ENCODE results near the gene ALDH1L1. TPM values are rescaled to one million over a fixed set of nuclear protein-coding genes. Genes with fewer than 3 reads are reported as not detected.

ALDH1L1 gene
- total and polyA plus RNA-seq, 2 of the 13 experiments (the other 11 are each of a cell fraction or from before 2014, with no cell fraction given) = 11.2 to 28.7 TPM

DNA sequence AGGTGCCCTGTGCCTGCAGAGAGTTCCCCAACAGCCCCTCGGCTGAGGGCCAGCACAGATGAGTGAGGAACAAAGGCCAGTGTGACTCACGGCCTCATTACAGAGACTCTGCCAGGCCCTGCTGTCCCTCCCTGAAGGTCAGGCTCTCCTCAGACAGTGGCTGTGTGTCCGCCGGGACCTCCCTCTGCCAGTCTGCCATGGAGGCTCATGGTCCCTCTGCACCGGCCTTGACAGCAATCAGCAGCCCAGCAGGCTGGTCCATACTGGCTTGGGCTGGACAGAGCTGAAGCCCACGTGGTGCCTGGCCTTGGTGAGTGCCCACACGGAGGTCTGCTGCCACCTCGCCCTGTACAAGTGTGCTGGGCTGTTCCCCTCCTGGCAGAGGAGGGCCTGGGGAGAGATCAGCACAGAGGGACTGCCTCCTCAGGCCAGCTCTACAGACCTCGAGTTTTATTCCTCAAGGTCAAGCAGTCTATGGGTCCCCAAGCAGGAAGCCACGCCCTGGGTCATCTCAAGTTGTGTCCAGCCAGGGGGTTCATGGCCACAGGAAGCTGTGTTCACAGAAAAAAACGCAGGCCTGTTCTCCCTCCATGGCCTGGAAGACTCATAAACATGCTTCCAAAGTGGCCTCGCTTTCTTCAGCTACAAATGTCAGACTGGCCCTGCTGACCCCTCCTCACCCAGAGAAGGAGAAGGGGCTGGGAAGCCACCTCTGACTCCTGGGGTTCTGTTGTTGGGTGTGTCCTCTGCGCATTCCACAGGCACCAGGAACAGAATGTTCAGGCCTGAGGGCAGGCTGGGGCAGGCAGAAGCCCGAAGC lies 123.5 kb downstream of the ALDH1L1 start (continued):
- TF ChIP-seq ZHX2 (IDR thresholded peaks at IDR 0.05; ENCODE audit: low read depth) = no peak
- no peak for TF ChIP-seq ZHX2 (CRISPR knock-in tag; IDR thresholded peaks at IDR 0.05; ENCODE audit: borderline replicate concordance)
- TF ChIP-seq, protein P1, sequence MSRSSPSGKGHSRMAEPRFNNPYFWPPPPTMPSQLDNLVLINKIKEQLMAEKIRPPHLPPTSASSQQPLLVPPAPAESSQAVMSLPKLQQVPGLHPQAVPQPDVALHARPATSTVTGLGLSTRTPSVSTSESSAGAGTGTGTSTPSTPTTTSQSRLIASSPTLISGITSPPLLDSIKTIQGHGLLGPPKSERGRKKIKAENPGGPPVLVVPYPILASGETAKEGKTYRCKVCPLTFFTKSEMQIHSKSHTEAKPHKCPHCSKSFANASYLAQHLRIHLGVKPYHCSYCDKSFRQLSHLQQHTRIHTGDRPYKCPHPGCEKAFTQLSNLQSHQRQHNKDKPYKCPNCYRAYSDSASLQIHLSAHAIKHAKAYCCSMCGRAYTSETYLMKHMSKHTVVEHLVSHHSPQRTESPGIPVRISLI (CRISPR knock-in tag; IDR thresholded peaks at IDR 0.05; ENCODE audit: borderline replicate concordance) = 0 out of 2 replicates have a peak, but pooled peaks have one; percentile 32
- TF ChIP-seq REL (CRISPR knock-in tag; conservative IDR thresholded peaks at IDR 0.05) = no peak
- TF ChIP-seq, protein P2, sequence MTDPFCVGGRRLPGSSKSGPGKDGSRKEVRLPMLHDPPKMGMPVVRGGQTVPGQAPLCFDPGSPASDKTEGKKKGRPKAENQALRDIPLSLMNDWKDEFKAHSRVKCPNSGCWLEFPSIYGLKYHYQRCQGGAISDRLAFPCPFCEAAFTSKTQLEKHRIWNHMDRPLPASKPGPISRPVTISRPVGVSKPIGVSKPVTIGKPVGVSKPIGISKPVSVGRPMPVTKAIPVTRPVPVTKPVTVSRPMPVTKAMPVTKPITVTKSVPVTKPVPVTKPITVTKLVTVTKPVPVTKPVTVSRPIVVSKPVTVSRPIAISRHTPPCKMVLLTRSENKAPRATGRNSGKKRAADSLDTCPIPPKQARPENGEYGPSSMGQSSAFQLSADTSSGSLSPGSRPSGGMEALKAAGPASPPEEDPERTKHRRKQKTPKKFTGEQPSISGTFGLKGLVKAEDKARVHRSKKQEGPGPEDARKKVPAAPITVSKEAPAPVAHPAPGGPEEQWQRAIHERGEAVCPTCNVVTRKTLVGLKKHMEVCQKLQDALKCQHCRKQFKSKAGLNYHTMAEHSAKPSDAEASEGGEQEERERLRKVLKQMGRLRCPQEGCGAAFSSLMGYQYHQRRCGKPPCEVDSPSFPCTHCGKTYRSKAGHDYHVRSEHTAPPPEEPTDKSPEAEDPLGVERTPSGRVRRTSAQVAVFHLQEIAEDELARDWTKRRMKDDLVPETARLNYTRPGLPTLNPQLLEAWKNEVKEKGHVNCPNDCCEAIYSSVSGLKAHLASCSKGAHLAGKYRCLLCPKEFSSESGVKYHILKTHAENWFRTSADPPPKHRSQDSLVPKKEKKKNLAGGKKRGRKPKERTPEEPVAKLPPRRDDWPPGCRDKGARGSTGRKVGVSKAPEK (CRISPR knock-in tag; IDR thresholded peaks at IDR 0.05; ENCODE audit: borderline replicate concordance) = no peak
- TF ChIP-seq SMARCE1 (IDR thresholded peaks at IDR 0.05; ENCODE audit: borderline replicate concordance) = no peak
- TF ChIP-seq ASH2L (IDR thresholded peaks at IDR 0.05; ENCODE audit: insufficient read length, low read depth, low read length) = no peak
- no peak for TF ChIP-seq SP140L (CRISPR knock-in tag; IDR thresholded peaks at IDR 0.05; ENCODE audit: borderline replicate concordance)
- TF ChIP-seq STAG1 (CRISPR knock-in tag; IDR thresholded peaks at IDR 0.05) = peak; percentile 15; the same call in 1 of the 2 replicates
- TF ChIP-seq BRCA1 (CRISPR knock-in tag; IDR thresholded peaks at IDR 0.05) = no peak
- TF ChIP-seq, protein P3, sequence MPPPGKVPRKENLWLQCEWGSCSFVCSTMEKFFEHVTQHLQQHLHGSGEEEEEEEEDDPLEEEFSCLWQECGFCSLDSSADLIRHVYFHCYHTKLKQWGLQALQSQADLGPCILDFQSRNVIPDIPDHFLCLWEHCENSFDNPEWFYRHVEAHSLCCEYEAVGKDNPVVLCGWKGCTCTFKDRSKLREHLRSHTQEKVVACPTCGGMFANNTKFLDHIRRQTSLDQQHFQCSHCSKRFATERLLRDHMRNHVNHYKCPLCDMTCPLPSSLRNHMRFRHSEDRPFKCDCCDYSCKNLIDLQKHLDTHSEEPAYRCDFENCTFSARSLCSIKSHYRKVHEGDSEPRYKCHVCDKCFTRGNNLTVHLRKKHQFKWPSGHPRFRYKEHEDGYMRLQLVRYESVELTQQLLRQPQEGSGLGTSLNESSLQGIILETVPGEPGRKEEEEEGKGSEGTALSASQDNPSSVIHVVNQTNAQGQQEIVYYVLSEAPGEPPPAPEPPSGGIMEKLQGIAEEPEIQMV (CRISPR knock-in tag; IDR thresholded peaks at IDR 0.05; ENCODE audit: low read depth) = no peak
- no peak for TF ChIP-seq ZNF496 (CRISPR knock-in tag; IDR thresholded peaks at IDR 0.05; ENCODE audit: insufficient replicate concordance)
- TF ChIP-seq ZNF260 (CRISPR knock-in tag; IDR thresholded peaks at IDR 0.05; ENCODE audit: borderline replicate concordance, low read depth) = no peak
- TF ChIP-seq ZNF567 (CRISPR knock-in tag; IDR thresholded peaks at IDR 0.05; ENCODE audit: borderline replicate concordance) = no peak

Data from HepG2 (cell line).